ENCODE data around the gene CACNA1C. TPM values are rescaled to one million over a fixed set of nuclear protein-coding genes. Genes with fewer than 3 reads are reported as not detected.
A peak's percentile ranks its signal among the peaks of the same experiment; 100 is the strongest.

CACNA1C gene
- total RNA-seq, 4 donors from 2014 or later: 44.1 to 104 (median 49.4) TPM

- TF ChIP-seq POLR2AphosphoS5 (IDR thresholded peaks at IDR 0.05) (no peak), CTCF (IDR thresholded peaks at IDR 0.05) (no peak), EP300 (IDR thresholded peaks at IDR 0.05) (no peak), POLR2A (IDR thresholded peaks at IDR 0.05; ENCODE audit: low read depth) (no peak)
- no peaks in the 10 kb centered on the region for H3K27me3 ChIP-seq
- H3K4me3 ChIP-seq: no peak overlapping the region
- WGBS: 65% methylated on average over 4 of the region's 4 CpGs
- H3K9me3 ChIP-seq: no peaks in the 10 kb centered on the region
- intact Hi-C loops (cut with DNase I): no loop called here
- H3K27ac ChIP-seq (replicated peaks in 1 of 4): peak overlapping the region; percentile 25 to 72 (median 34)
- peaks cover 40 to 54% (median 50%) of the 10 kb centered on the region in 4 donors for H3K4me1 ChIP-seq
- DNase-seq (ENCODE audit: extremely low spot score): no peak
- peaks cover 0 to 9% (median 0%) of the 10 kb centered on the region in 4 donors for H3K36me3 ChIP-seq
Measured at GRCh38 chr12:2194571-2194970, 141.8 kb downstream of the CACNA1C start.

GRCh38 chr12:2195085-2195484, 142.3 kb downstream of the CACNA1C start:
- Histone ChIP-seq H3K27ac (replicated peaks in 1 of 4) (peak overlapping the region in 3 of 4 donors; percentile 38 to 72 (median 40)), H3K9me3 (no peaks in the 10 kb centered on the region), H3K27me3 (no peaks in the 10 kb centered on the region), H3K4me1 (peaks cover 40 to 54% (median 50%) of the 10 kb centered on the region in 4 donors), H3K36me3 (peaks cover 0 to 9% (median 0%) of the 10 kb centered on the region in 4 donors), H3K4me3 (no peak overlapping the region)
- TF ChIP-seq EP300 (IDR thresholded peaks at IDR 0.05) (no peak), POLR2AphosphoS5 (IDR thresholded peaks at IDR 0.05) (no peak), CTCF (IDR thresholded peaks at IDR 0.05) (no peak), POLR2A (IDR thresholded peaks at IDR 0.05; ENCODE audit: low read depth) (no peak)
- WGBS: 66% methylated on average over 5 of the region's 5 CpGs
- no peak for DNase-seq (ENCODE audit: extremely low spot score)
- intact Hi-C loops (cut with DNase I): no loop called here

GRCh38 chr12:2198005-2198501, 145.3 kb downstream of the CACNA1C start:
- no peak for DNase-seq (ENCODE audit: extremely low spot score)
- Histone ChIP-seq H3K27ac (replicated peaks in 1 of 4) (peak overlapping the region; percentile 66 to 76 (median 74)), H3K4me1 (peaks cover 40 to 52% (median 48%) of the 10 kb centered on the region in 4 donors), H3K4me3 (no peak overlapping the region), H3K27me3 (no peaks in the 10 kb centered on the region), H3K9me3 (no peaks in the 10 kb centered on the region), H3K36me3 (peaks cover 0 to under 1% (median 0%) of the 10 kb centered on the region in 4 donors)
- 44% methylated on average over 18 of the region's 18 CpGs for WGBS
- intact Hi-C loops (cut with DNase I): no loop called here
- TF ChIP-seq CTCF (IDR thresholded peaks at IDR 0.05): no peak
- TF ChIP-seq POLR2AphosphoS5 (IDR thresholded peaks at IDR 0.05): peak; percentile 36 to 41
- TF ChIP-seq EP300 (IDR thresholded peaks at IDR 0.05): no peak
- no peak for TF ChIP-seq POLR2A (IDR thresholded peaks at IDR 0.05; ENCODE audit: low read depth)

- no peak for TF ChIP-seq POLR2AphosphoS5 (IDR thresholded peaks at IDR 0.05)
- no peak for TF ChIP-seq CTCF (IDR thresholded peaks at IDR 0.05)
- no peak for TF ChIP-seq EP300 (IDR thresholded peaks at IDR 0.05)
- no peak for TF ChIP-seq POLR2A (IDR thresholded peaks at IDR 0.05; ENCODE audit: low read depth)
- no peaks in the 10 kb centered on the region for H3K9me3 ChIP-seq
- H3K27ac ChIP-seq (replicated peaks in 1 of 4): peak overlapping the region; percentile 66 to 76 (median 74)
- H3K27me3 ChIP-seq: no peaks in the 10 kb centered on the region
- H3K4me1 ChIP-seq: peaks cover 39 to 47% (median 44%) of the 10 kb centered on the region in 4 donors
- no peak overlapping the region for H3K4me3 ChIP-seq
- no peak for DNase-seq (ENCODE audit: extremely low spot score)
- 61% methylated on average over 5 of the region's 5 CpGs for WGBS
- intact Hi-C loops (cut with DNase I): no loop called here
- H3K36me3 ChIP-seq: no peaks in the 10 kb centered on the region
Measured at GRCh38 chr12:2198542-2198941, 145.8 kb downstream of the CACNA1C start.

- Histone ChIP-seq H3K27me3 (no peaks in the 10 kb centered on the region), H3K4me1 (peaks cover 17 to 46% (median 34%) of the 10 kb centered on the region in 4 donors), H3K36me3 (no peaks in the 10 kb centered on the region), H3K27ac (replicated peaks in 1 of 4) (peak overlapping the region in 3 of 4 donors; percentile 0 to 67 (median 65)), H3K9me3 (no peaks in the 10 kb centered on the region), H3K4me3 (no peak overlapping the region)
- DNase-seq (ENCODE audit: extremely low spot score): no peak
- TF ChIP-seq POLR2A (IDR thresholded peaks at IDR 0.05; ENCODE audit: low read depth): no peak
- TF ChIP-seq EP300 (IDR thresholded peaks at IDR 0.05): no peak
- TF ChIP-seq CTCF (IDR thresholded peaks at IDR 0.05): no peak
- no peak for TF ChIP-seq POLR2AphosphoS5 (IDR thresholded peaks at IDR 0.05)
- intact Hi-C loops (cut with DNase I): no loop called here
- 62% methylated on average over 7 of the region's 7 CpGs for WGBS
Measured at GRCh38 chr12:2205996-2206395, 153.2 kb downstream of the CACNA1C start.
